WTC11 (cell line): Measurements from ENCODE around the gene ZKSCAN3. TPM values are rescaled to one million over a fixed set of nuclear protein-coding genes. Genes with fewer than 3 reads are reported as not detected.

ENCODE experiments used
- ATAC-seq: fragments of 200-7000 bp; cut with Tn5 transposase; 2 replicates; pipeline ENCODE4 v1.10.0; 2021; ENCODE audit warnings: mild to moderate bottlenecking, moderate library complexity
- CTCF ChIA-PET: fragments of 300-600 bp; sonication (Branson Sonifier 250); formaldehyde crosslinking; loops from one replicate; lab custom pipeline; 2021; ENCODE audit warnings: antibody characterized with exemption; lab: Charles Lee
- POLR2A ChIA-PET: fragments of 350-600 bp; sonication (Branson Sonifier 250); formaldehyde crosslinking; loops from one replicate; lab custom pipeline; 2021; ENCODE audit warnings: antibody characterized with exemption; lab: Charles Lee
- DNase-seq: peaks from one replicate; pipeline ENCODE4 v3.0.0; 2021; ENCODE audit warnings: low spot score
- H3K27ac Mint-ChIP-seq: 2 replicates; pipeline ENCODE4 v1.8.0; 2021; ENCODE audit warnings: mixed read lengths
- H3K27me3 Mint-ChIP-seq: 2 replicates; pipeline ENCODE4 v1.8.0; 2021; ENCODE audit warnings: low read depth, mild to moderate bottlenecking, moderate library complexity, mixed read lengths
- H3K36me3 Mint-ChIP-seq: 2 replicates; pipeline ENCODE4 v1.8.0; 2021; ENCODE audit warnings: mixed read lengths
- H3K4me1 Mint-ChIP-seq: 2 replicates; pipeline ENCODE4 v1.8.0; 2022; ENCODE audit warnings: mixed read lengths
- H3K4me3 Mint-ChIP-seq: 2 replicates; pipeline ENCODE4 v1.8.0; 2021; ENCODE audit warnings: mild to moderate bottlenecking, moderate library complexity, mixed read lengths
- H3K9me3 Mint-ChIP-seq: 2 replicates; pipeline ENCODE4 v1.8.0; 2021; ENCODE audit warnings: mixed read lengths
- EMX1 ChIP-seq: fragments of 250-450 bp; sonication (Bioruptor Pico); IDR thresholded peaks from 2 replicates; pipeline ENCODE4 v1.8.0; 2021; ENCODE audit warnings: mild to moderate bottlenecking
- FOXJ3 ChIP-seq: sonication (generic); formaldehyde crosslinking; IDR thresholded peaks from 2 replicates; pipeline ENCODE4 v1.9.0; 2021; ENCODE audit warnings: missing genetic modification reagents, mild to moderate bottlenecking, borderline replicate concordance
- JUN ChIP-seq: sonication (generic); formaldehyde crosslinking; IDR thresholded peaks from 2 replicates; pipeline ENCODE4 v1.8.0; 2023; ENCODE audit warnings: mild to moderate bottlenecking, missing genetic modification reagents
- MXD4 ChIP-seq: fragments of 250-450 bp; sonication (Bioruptor Pico); IDR thresholded peaks from 2 replicates; pipeline ENCODE4 v1.8.0; 2021; ENCODE audit warnings: mild to moderate bottlenecking, moderate library complexity, borderline replicate concordance
- NR2C2 ChIP-seq: sonication (generic); formaldehyde crosslinking; IDR thresholded peaks from 2 replicates; pipeline ENCODE4 v1.8.0; 2022; ENCODE audit warnings: mild to moderate bottlenecking, missing genetic modification reagents
- RELA ChIP-seq: sonication (generic); formaldehyde crosslinking; IDR thresholded peaks from 2 replicates; pipeline ENCODE4 v1.8.1; 2022; ENCODE audit warnings: missing genetic modification reagents, mild to moderate bottlenecking, borderline replicate concordance
- TCF7 ChIP-seq: sonication (generic); formaldehyde crosslinking; IDR thresholded peaks from 2 replicates; pipeline ENCODE4 v1.8.0; 2022; ENCODE audit warnings: mild to moderate bottlenecking, low read depth, missing genetic modification reagents, moderate library complexity
- TEAD4 ChIP-seq: sonication (generic); formaldehyde crosslinking; IDR thresholded peaks from 2 replicates; pipeline ENCODE4 v1.8.0; 2022; ENCODE audit warnings: mild to moderate bottlenecking, missing genetic modification reagents
- ZNF138 ChIP-seq: sonication (generic); formaldehyde crosslinking; conservative IDR thresholded peaks from 2 replicates; pipeline ENCODE4 v1.8.1; 2022; ENCODE audit warnings: mild to moderate bottlenecking, moderate library complexity, missing genetic modification reagents
- ZNF263 ChIP-seq: sonication (generic); formaldehyde crosslinking; IDR thresholded peaks from 2 replicates; pipeline ENCODE4 v1.8.1; 2022; ENCODE audit warnings: low read depth, mild to moderate bottlenecking, moderate library complexity, missing genetic modification reagents
- total RNA-seq: library from RNA; stranded (reverse); gene quantifications from 3 replicates; pipeline ENCODE4 v1.2.3, GENCODE V29; 2021
- TF ChIP-seq, protein P1 (sequence below): sonication (generic); formaldehyde crosslinking; IDR thresholded peaks from 2 replicates; pipeline ENCODE4 v1.8.0; 2023; ENCODE audit warnings: missing genetic modification reagents, mild to moderate bottlenecking, borderline replicate concordance
- TF ChIP-seq, protein P2 (sequence below): sonication (generic); formaldehyde crosslinking; IDR thresholded peaks from 2 replicates; pipeline ENCODE4 v1.8.1; 2022; ENCODE audit warnings: low read depth, missing genetic modification reagents, borderline replicate concordance
- TF ChIP-seq, protein P3 (sequence below): sonication (generic); formaldehyde crosslinking; IDR thresholded peaks from 2 replicates; pipeline ENCODE4 v1.8.0; 2022; ENCODE audit warnings: missing genetic modification reagents
- TF ChIP-seq, protein P4 (sequence below): sonication (generic); formaldehyde crosslinking; IDR thresholded peaks from 2 replicates; pipeline ENCODE4 v1.8.1; 2022; ENCODE audit warnings: missing genetic modification reagents, borderline replicate concordance
- TF ChIP-seq, protein P5 (sequence below): sonication (generic); formaldehyde crosslinking; IDR thresholded peaks from 2 replicates; pipeline ENCODE4 v1.8.0; 2023; ENCODE audit warnings: missing genetic modification reagents
- TF ChIP-seq, protein P6 (sequence below): sonication (generic); formaldehyde crosslinking; IDR thresholded peaks from 2 replicates; pipeline ENCODE4 v1.8.1; 2023; ENCODE audit warnings: mild to moderate bottlenecking, missing genetic modification reagents, moderate library complexity
- TF ChIP-seq, protein P7 (sequence below): sonication (generic); formaldehyde crosslinking; IDR thresholded peaks from 2 replicates; pipeline ENCODE4 v1.8.1; 2023; ENCODE audit warnings: mild to moderate bottlenecking, moderate library complexity, missing genetic modification reagents

ZKSCAN3 gene
- total RNA-seq, 1 experiment from 2014 or later, result 5.4 TPM

DNA sequence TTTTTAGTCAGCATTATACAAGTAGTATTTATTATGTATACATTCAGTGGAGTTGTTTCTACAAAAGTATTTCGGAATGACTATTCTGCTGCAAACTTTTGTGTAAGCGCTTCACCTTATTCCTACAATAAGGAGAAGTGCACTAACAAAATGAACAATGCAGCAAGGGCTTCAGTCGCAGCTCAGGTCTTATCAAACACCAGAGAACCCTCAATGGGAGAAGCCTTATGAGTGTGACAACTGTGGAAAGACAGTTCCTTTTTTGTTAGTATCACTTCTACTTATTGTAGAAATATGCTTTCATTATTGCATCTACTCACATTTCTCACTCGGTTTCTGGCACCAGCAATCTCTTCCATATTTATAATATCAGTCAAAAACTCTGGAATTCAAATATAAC, 18.8 kb downstream of the ZKSCAN3 start (continued):
- TF ChIP-seq, protein P1, sequence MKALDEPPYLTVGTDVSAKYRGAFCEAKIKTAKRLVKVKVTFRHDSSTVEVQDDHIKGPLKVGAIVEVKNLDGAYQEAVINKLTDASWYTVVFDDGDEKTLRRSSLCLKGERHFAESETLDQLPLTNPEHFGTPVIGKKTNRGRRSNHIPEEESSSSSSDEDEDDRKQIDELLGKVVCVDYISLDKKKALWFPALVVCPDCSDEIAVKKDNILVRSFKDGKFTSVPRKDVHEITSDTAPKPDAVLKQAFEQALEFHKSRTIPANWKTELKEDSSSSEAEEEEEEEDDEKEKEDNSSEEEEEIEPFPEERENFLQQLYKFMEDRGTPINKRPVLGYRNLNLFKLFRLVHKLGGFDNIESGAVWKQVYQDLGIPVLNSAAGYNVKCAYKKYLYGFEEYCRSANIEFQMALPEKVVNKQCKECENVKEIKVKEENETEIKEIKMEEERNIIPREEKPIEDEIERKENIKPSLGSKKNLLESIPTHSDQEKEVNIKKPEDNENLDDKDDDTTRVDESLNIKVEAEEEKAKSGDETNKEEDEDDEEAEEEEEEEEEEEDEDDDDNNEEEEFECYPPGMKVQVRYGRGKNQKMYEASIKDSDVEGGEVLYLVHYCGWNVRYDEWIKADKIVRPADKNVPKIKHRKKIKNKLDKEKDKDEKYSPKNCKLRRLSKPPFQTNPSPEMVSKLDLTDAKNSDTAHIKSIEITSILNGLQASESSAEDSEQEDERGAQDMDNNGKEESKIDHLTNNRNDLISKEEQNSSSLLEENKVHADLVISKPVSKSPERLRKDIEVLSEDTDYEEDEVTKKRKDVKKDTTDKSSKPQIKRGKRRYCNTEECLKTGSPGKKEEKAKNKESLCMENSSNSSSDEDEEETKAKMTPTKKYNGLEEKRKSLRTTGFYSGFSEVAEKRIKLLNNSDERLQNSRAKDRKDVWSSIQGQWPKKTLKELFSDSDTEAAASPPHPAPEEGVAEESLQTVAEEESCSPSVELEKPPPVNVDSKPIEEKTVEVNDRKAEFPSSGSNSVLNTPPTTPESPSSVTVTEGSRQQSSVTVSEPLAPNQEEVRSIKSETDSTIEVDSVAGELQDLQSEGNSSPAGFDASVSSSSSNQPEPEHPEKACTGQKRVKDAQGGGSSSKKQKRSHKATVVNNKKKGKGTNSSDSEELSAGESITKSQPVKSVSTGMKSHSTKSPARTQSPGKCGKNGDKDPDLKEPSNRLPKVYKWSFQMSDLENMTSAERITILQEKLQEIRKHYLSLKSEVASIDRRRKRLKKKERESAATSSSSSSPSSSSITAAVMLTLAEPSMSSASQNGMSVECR (CRISPR knock-in tag), result no peak
- TF ChIP-seq TEAD4 (CRISPR knock-in tag), result no peak

DNA sequence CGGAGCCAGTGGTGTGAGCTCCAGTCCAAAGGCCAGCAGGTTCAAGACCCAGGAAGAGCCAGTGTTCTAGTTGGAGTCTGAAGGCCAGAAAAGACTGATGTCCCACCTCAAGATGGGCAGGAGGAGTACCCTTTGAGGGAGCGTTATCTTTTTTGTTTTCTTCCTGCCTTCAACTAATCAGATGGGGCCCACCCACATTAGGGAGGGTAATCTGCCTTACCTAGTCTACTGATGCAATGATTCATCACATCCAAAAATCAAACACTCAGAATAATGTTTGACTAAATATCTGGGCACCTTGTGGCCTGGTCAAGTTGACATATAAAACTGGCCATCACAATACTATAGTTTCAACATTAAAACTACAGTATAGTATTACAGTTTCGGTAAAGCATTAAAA, 19.7 kb downstream of the ZKSCAN3 start:
- H3K4me3 Mint-ChIP-seq, result no peak overlapping the region
- H3K4me1 Mint-ChIP-seq, result no peaks in the 10 kb centered on the region
- no peaks in the 10 kb centered on the region for H3K9me3 Mint-ChIP-seq
- TF ChIP-seq ZNF138 (no peak), TCF7 (CRISPR knock-in tag) (no peak)
- TF ChIP-seq, protein P2, sequence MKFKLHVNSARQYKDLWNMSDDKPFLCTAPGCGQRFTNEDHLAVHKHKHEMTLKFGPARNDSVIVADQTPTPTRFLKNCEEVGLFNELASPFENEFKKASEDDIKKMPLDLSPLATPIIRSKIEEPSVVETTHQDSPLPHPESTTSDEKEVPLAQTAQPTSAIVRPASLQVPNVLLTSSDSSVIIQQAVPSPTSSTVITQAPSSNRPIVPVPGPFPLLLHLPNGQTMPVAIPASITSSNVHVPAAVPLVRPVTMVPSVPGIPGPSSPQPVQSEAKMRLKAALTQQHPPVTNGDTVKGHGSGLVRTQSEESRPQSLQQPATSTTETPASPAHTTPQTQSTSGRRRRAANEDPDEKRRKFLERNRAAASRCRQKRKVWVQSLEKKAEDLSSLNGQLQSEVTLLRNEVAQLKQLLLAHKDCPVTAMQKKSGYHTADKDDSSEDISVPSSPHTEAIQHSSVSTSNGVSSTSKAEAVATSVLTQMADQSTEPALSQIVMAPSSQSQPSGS (CRISPR knock-in tag), result no peak
- H3K27ac Mint-ChIP-seq, result no peak overlapping the region
- POLR2A ChIA-PET, result no interaction called here
- DNase-seq (no peak), ATAC-seq (no peak)
- CTCF ChIA-PET, result no interaction called here
- no peaks in the 10 kb centered on the region for H3K27me3 Mint-ChIP-seq
- peaks cover 16% of the 10 kb centered on the region for H3K36me3 Mint-ChIP-seq

DNA sequence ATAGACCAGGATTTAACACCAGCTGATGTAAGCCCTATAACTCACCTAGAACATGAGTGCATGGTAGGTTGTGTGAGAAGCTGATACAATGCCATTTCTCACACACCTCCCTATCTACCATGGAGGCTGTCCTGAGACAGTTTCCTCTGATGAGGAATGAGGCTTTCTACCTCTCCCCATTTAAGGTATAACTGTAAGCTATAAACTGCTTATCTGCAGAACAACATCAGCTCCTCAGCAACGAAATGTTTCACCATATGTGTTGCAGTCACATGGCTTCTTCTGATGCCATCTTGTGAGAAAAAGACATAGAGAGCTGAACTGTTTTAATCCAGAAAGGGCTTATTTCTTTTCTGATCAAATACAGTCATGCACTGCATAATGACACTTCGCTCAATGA, 20.7 kb downstream of the ZKSCAN3 start:
- CTCF ChIA-PET, result no interaction called here
- no peaks in the 10 kb centered on the region for H3K9me3 Mint-ChIP-seq
- POLR2A ChIA-PET, result interaction anchor here (0.5 kb wide), 1 partner anchor 24 kb away, joined by 7 read pairs; no protein-coding TSS in a partner anchor
- TF ChIP-seq EMX1 (CRISPR knock-in tag) (no peak), ZNF263 (CRISPR knock-in tag) (no peak), FOXJ3 (no peak), JUN (CRISPR knock-in tag) (no peak), NR2C2 (CRISPR knock-in tag) (no peak), RELA (CRISPR knock-in tag) (no peak), MXD4 (no peak)
- TF ChIP-seq, protein P3, sequence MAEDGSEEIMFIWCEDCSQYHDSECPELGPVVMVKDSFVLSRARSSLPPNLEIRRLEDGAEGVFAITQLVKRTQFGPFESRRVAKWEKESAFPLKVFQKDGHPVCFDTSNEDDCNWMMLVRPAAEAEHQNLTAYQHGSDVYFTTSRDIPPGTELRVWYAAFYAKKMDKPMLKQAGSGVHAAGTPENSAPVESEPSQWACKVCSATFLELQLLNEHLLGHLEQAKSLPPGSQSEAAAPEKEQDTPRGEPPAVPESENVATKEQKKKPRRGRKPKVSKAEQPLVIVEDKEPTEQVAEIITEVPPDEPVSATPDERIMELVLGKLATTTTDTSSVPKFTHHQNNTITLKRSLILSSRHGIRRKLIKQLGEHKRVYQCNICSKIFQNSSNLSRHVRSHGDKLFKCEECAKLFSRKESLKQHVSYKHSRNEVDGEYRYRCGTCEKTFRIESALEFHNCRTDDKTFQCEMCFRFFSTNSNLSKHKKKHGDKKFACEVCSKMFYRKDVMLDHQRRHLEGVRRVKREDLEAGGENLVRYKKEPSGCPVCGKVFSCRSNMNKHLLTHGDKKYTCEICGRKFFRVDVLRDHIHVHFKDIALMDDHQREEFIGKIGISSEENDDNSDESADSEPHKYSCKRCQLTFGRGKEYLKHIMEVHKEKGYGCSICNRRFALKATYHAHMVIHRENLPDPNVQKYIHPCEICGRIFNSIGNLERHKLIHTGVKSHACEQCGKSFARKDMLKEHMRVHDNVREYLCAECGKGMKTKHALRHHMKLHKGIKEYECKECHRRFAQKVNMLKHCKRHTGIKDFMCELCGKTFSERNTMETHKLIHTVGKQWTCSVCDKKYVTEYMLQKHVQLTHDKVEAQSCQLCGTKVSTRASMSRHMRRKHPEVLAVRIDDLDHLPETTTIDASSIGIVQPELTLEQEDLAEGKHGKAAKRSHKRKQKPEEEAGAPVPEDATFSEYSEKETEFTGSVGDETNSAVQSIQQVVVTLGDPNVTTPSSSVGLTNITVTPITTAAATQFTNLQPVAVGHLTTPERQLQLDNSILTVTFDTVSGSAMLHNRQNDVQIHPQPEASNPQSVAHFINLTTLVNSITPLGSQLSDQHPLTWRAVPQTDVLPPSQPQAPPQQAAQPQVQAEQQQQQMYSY, result no peak
- TF ChIP-seq, protein P4, sequence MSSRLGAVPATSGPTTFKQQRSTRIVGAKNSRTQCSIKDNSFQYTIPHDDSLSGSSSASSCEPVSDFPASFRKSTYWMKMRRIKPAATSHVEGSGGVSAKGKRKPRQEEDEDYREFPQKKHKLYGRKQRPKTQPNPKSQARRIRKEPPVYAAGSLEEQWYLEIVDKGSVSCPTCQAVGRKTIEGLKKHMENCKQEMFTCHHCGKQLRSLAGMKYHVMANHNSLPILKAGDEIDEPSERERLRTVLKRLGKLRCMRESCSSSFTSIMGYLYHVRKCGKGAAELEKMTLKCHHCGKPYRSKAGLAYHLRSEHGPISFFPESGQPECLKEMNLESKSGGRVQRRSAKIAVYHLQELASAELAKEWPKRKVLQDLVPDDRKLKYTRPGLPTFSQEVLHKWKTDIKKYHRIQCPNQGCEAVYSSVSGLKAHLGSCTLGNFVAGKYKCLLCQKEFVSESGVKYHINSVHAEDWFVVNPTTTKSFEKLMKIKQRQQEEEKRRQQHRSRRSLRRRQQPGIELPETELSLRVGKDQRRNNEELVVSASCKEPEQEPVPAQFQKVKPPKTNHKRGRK (CRISPR knock-in tag), result no peak
- TF ChIP-seq, protein P5, sequence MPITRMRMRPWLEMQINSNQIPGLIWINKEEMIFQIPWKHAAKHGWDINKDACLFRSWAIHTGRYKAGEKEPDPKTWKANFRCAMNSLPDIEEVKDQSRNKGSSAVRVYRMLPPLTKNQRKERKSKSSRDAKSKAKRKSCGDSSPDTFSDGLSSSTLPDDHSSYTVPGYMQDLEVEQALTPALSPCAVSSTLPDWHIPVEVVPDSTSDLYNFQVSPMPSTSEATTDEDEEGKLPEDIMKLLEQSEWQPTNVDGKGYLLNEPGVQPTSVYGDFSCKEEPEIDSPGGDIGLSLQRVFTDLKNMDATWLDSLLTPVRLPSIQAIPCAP (CRISPR knock-in tag), result no peak
- TF ChIP-seq, protein P6, sequence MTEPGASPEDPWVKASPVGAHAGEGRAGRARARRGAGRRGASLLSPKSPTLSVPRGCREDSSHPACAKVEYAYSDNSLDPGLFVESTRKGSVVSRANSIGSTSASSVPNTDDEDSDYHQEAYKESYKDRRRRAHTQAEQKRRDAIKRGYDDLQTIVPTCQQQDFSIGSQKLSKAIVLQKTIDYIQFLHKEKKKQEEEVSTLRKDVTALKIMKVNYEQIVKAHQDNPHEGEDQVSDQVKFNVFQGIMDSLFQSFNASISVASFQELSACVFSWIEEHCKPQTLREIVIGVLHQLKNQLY (CRISPR knock-in tag), result no peak
- TF ChIP-seq, protein P2 (CRISPR knock-in tag), result no peak
- TF ChIP-seq, protein P7, sequence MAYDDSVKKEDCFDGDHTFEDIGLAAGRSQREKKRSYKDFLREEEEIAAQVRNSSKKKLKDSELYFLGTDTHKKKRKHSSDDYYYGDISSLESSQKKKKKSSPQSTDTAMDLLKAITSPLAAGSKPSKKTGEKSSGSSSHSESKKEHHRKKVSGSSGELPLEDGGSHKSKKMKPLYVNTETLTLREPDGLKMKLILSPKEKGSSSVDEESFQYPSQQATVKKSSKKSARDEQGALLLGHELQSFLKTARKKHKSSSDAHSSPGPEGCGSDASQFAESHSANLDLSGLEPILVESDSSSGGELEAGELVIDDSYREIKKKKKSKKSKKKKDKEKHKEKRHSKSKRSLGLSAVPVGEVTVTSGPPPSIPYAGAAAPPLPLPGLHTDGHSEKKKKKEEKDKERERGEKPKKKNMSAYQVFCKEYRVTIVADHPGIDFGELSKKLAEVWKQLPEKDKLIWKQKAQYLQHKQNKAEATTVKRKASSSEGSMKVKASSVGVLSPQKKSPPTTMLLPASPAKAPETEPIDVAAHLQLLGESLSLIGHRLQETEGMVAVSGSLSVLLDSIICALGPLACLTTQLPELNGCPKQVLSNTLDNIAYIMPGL (CRISPR knock-in tag), result no peak

More for the DNA sequence above, 20.7 kb downstream of the ZKSCAN3 start:
- DNase-seq (no peak), ATAC-seq (no peak)
- H3K27me3 Mint-ChIP-seq, result no peaks in the 10 kb centered on the region
- no peak overlapping the region for H3K4me3 Mint-ChIP-seq
- no peaks in the 10 kb centered on the region for H3K4me1 Mint-ChIP-seq
- H3K27ac Mint-ChIP-seq, result no peak overlapping the region
- peaks cover 12% of the 10 kb centered on the region for H3K36me3 Mint-ChIP-seq
